ENCODE data around the gene VASN. TPM values are rescaled to one million over a fixed set of nuclear protein-coding genes. Genes with fewer than 3 reads are reported as not detected.

The VASN gene
- total and polyA plus RNA-seq, 7 donors, result 0.46 to 10.2 (median 7.1) TPM

GRCh38 chr16:4411684-4412083 lies 40.0 kb downstream of the VASN start:
- H3K4me1 ChIP-seq, result peaks cover 0 to 56% (median 29%) of the 10 kb centered on the region in 4 donors
- peaks cover 0 to 40% (median 4%) of the 10 kb centered on the region in 4 donors for H3K36me3 ChIP-seq
- peak; percentile 86 for DNase-seq
- H3K4me3 ChIP-seq, result no peak overlapping the region
- H3K9me3 ChIP-seq, result no peaks in the 10 kb centered on the region
- H3K27me3 ChIP-seq, result no peaks in the 10 kb centered on the region
- peak overlapping the region; percentile 6 to 59 (median 30) for H3K27ac ChIP-seq
- intact Hi-C loops (cut with DNase I), result loop anchor here (5.0 kb wide), 1 partner anchor 139 kb away; the partner anchor contains the start of gene TFAP4
- 77 to 87% methylated on average over 16 of the region's 16 CpGs for WGBS, 2 donors
- TF ChIP-seq CTCF (IDR thresholded peaks at IDR 0.05), result no peak
- TF ChIP-seq POLR2AphosphoS5 (IDR thresholded peaks at IDR 0.05), result peak in 2 of 4 donors; percentile 32 to 34

- TF ChIP-seq POLR2A (IDR thresholded peaks at IDR 0.05), result no peak
- TF ChIP-seq EP300 (IDR thresholded peaks at IDR 0.05), result no peak
- no peak for TF ChIP-seq CTCF (IDR thresholded peaks at IDR 0.05)
- TF ChIP-seq POLR2AphosphoS5 (IDR thresholded peaks at IDR 0.05), result no peak
- Histone ChIP-seq H3K4me1 (peaks cover 0 to 60% (median 32%) of the 10 kb centered on the region in 4 donors), H3K27ac (peak overlapping the region; percentile 6 to 59 (median 30)), H3K36me3 (peaks cover 0 to 35% (median 1%) of the 10 kb centered on the region in 4 donors), H3K4me3 (no peak overlapping the region), H3K27me3 (no peaks in the 10 kb centered on the region), H3K9me3 (no peaks in the 10 kb centered on the region)
- no peak for DNase-seq
- intact Hi-C loops (cut with DNase I), result loop anchor here (5.0 kb wide), 1 partner anchor 140 kb away; the partner anchor contains the start of gene TFAP4
- 89 to 94% methylated on average over 8 of the region's 8 CpGs for WGBS, 2 donors
These were observed 40.5 kb downstream of the VASN start for GRCh38 chr16:4412159-4412558.

- peaks cover 0 to 28% (median 0%) of the 10 kb centered on the region in 4 donors for H3K36me3 ChIP-seq
- no peak for DNase-seq
- WGBS, 2 donors, result 92 to 93% methylated on average over 4 of the region's 4 CpGs
These were observed 41.2 kb downstream of the VASN start for GRCh38 chr16:4412854-4413253.

GRCh38 chr16:4414187-4414917 lies 42.7 kb downstream of the VASN start:
- intact Hi-C loops (cut with DNase I), result loop anchor here (5.0 kb wide), 1 partner anchor 142 kb away; the partner anchor contains the start of gene TFAP4
- 64 to 73% methylated on average over 7 of the region's 7 CpGs for WGBS, 2 donors
- Histone ChIP-seq H3K4me1 (peaks cover 0 to 49% (median 27%) of the 10 kb centered on the region in 4 donors), H3K36me3 (peaks cover 0 to 17% (median 0%) of the 10 kb centered on the region in 4 donors), H3K9me3 (no peaks in the 10 kb centered on the region), H3K4me3 (no peak overlapping the region), H3K27me3 (no peaks in the 10 kb centered on the region), H3K27ac (no peak overlapping the region)
- no peak for DNase-seq
- no peak for TF ChIP-seq EP300 (IDR thresholded peaks at IDR 0.05)
- no peak for TF ChIP-seq CTCF (IDR thresholded peaks at IDR 0.05)
- TF ChIP-seq POLR2AphosphoS5 (IDR thresholded peaks at IDR 0.05), result no peak
- TF ChIP-seq POLR2A (IDR thresholded peaks at IDR 0.05), result no peak

More at GRCh38 chr16:4412854-4413253, 41.2 kb downstream of the VASN start:
- intact Hi-C loops (cut with DNase I), result loop anchor here (5.0 kb wide), 1 partner anchor 141 kb away; the partner anchor contains the start of gene TFAP4
- H3K27me3 ChIP-seq, result no peaks in the 10 kb centered on the region
- no peak overlapping the region for H3K27ac ChIP-seq
- no peak overlapping the region for H3K4me3 ChIP-seq
- H3K9me3 ChIP-seq, result no peaks in the 10 kb centered on the region
- TF ChIP-seq POLR2A (IDR thresholded peaks at IDR 0.05) (no peak), POLR2AphosphoS5 (IDR thresholded peaks at IDR 0.05) (no peak), EP300 (IDR thresholded peaks at IDR 0.05) (no peak), CTCF (IDR thresholded peaks at IDR 0.05) (no peak)
- H3K4me1 ChIP-seq, result peaks cover 0 to 61% (median 32%) of the 10 kb centered on the region in 4 donors
